CD4-positive, alpha-beta T cell (primary cell): ENCODE results near the gene ATF2. TPM values are rescaled to one million over a fixed set of nuclear protein-coding genes. Genes with fewer than 3 reads are reported as not detected.

ENCODE experiments used
- ATAC-seq: fragments of 200-7000 bp; cut with Tn5 transposase; one replicate; pipeline ENCODE4 v1.10.0; 2022; ENCODE audit warnings: mild to moderate bottlenecking; ENCODE audit not compliant: poor library complexity
- CTCF ChIA-PET: fragments of 350-600 bp; sonication (Branson Sonifier 250); formaldehyde crosslinking; loops from one replicate; lab custom pipeline; 2021; ENCODE audit warnings: antibody characterized with exemption, inconsistent platforms; lab: Charles Lee
- POLR2A ChIA-PET: fragments of 350-600 bp; sonication (Branson Sonifier 250); formaldehyde crosslinking; loops from one replicate; lab custom pipeline; 2021; ENCODE audit warnings: antibody characterized with exemption, inconsistent platforms; lab: Charles Lee
- DNase-seq, 14 experiments: peaks; one replicate each; pipeline ENCODE4 v3.0.0-alpha.2; 2013 to 2020; ENCODE audit warnings: mixed read lengths in 2 of 14
- H3K27ac ChIP-seq, 2 donors: one replicate each; pipeline versions ENCODE4 v1.5.1 to v1.7.0; 2013; ENCODE audit warnings: low read length in 2 of 2, low read depth in 1 of 2, mild to moderate bottlenecking in 1 of 2
- H3K27me3 ChIP-seq, 2 experiments: 1 replicate in 1 of 2; 2 replicates in 1 of 2; pipeline versions ENCODE4 v1.6.1 to v1.7.0; 2013; ENCODE audit warnings: low read length in 2 of 2, control low read depth in 1 of 2, mild to moderate bottlenecking in 1 of 2, moderate library complexity in 1 of 2; ENCODE audit not compliant: insufficient read depth in 2 of 2, control insufficient read depth in 1 of 2
- H3K36me3 ChIP-seq: one replicate; pipeline ENCODE4 v1.6.1; 2013; ENCODE audit warnings: low read length, control low read depth; ENCODE audit not compliant: insufficient read depth
- H3K4me1 ChIP-seq: one replicate; pipeline ENCODE4 v1.6.1; 2013; ENCODE audit warnings: low read length, control low read depth; ENCODE audit not compliant: insufficient read depth
- H3K4me3 ChIP-seq: one replicate; pipeline ENCODE4 v1.5.1; 2013; ENCODE audit warnings: mild to moderate bottlenecking, low read length, moderate library complexity
- H3K9me3 ChIP-seq, 2 experiments: 1 replicate in 1 of 2; 2 replicates in 1 of 2; pipeline versions ENCODE4 v1.6.1 to v1.7.0; 2013; ENCODE audit warnings: low read length in 2 of 2, mild to moderate bottlenecking in 2 of 2, control low read depth in 1 of 2, moderate library complexity in 1 of 2; ENCODE audit not compliant: control insufficient read depth in 1 of 2, insufficient read depth in 1 of 2
- H3K27ac Mint-ChIP-seq: one replicate; pipeline ENCODE4 v1.8.0; 2020; ENCODE audit warnings: mixed read lengths
- H3K27me3 Mint-ChIP-seq: one replicate; pipeline ENCODE4 v1.8.0; 2021; ENCODE audit warnings: mixed read lengths
- H3K36me3 Mint-ChIP-seq: one replicate; pipeline ENCODE4 v1.8.0; 2021; ENCODE audit warnings: low read depth, mixed read lengths
- H3K4me1 Mint-ChIP-seq: one replicate; pipeline ENCODE4 v1.8.0; 2021; ENCODE audit warnings: low read depth, mixed read lengths
- H3K4me3 Mint-ChIP-seq: one replicate; pipeline ENCODE4 v1.8.0; 2020; ENCODE audit warnings: mild to moderate bottlenecking, mixed read lengths
- H3K9me3 Mint-ChIP-seq: one replicate; pipeline ENCODE4 v1.8.0; 2020; ENCODE audit warnings: mixed read lengths
- CTCF ChIP-seq: fragments of 200-600 bp; IDR thresholded peaks from one replicate; pipeline ENCODE4 v1.8.0; 2022; ENCODE audit warnings: antibody characterized with exemption, mild to moderate bottlenecking
- intact Hi-C, 2 experiments: fragments of 100-400 bp; cut with DNase I in 1 of 2; cut with micrococcal nuclease in 1 of 2; formaldehyde crosslinking; loops; one replicate each; pipeline versions ENCODE4 v1.15.1 to v1.9.0; 2023 to 2025; cut with DNase I, micrococcal nuclease
- total RNA-seq, 174 experiments: library from RNA in 2 of 174; stranded (reverse) in 2 of 174; gene quantifications; one replicate each; pipeline ENCODE4 v1.2.3 and lab custom pipeline; 2021 to 2026

ATF2 gene
- total RNA-seq, 2 experiments from 2014 or later: 44.7 to 44.8 TPM

GRCh38 chr2:175080479-175080878, 87.5 kb downstream of the ATF2 start:
- no peaks in the 10 kb centered on the region for H3K4me1 ChIP-seq
- ChIA-PET CTCF (interaction anchor here (0.7 kb wide), 1 partner anchor 31 kb away, joined by 3 read pairs; no protein-coding TSS in a partner anchor), POLR2A (no interaction called here)
- H3K4me1 Mint-ChIP-seq: no peaks in the 10 kb centered on the region
- H3K36me3 Mint-ChIP-seq: peaks cover 91% of the 10 kb centered on the region
- DNase-seq (no peak), ATAC-seq (no peak)
- no peak for TF ChIP-seq CTCF
- H3K27ac ChIP-seq: no peak overlapping the region
- no peak overlapping the region for H3K27ac Mint-ChIP-seq
- no peaks in the 10 kb centered on the region for H3K27me3 Mint-ChIP-seq
- H3K27me3 ChIP-seq: no peaks in the 10 kb centered on the region
- H3K9me3 ChIP-seq: no peaks in the 10 kb centered on the region
- H3K36me3 ChIP-seq: peaks cover 56% of the 10 kb centered on the region
- H3K9me3 Mint-ChIP-seq: no peaks in the 10 kb centered on the region
- intact Hi-C loops: no loop called here
- no peak overlapping the region for H3K4me3 Mint-ChIP-seq
- no peak overlapping the region for H3K4me3 ChIP-seq

- Mint-ChIP-seq H3K4me1 (no peaks in the 10 kb centered on the region), H3K27me3 (no peaks in the 10 kb centered on the region), H3K27ac (no peak overlapping the region), H3K9me3 (no peaks in the 10 kb centered on the region), H3K4me3 (no peak overlapping the region), H3K36me3 (peaks cover 83% of the 10 kb centered on the region)
- ATAC-seq (no peak), DNase-seq (no peak)
- H3K9me3 ChIP-seq: no peaks in the 10 kb centered on the region
- no peak for TF ChIP-seq CTCF
- H3K27me3 ChIP-seq: no peaks in the 10 kb centered on the region
- no peaks in the 10 kb centered on the region for H3K4me1 ChIP-seq
- ChIA-PET POLR2A (no interaction called here), CTCF (interaction anchor here (1.6 kb wide), 1 partner anchor 8 kb away, joined by 4 read pairs; no protein-coding TSS in a partner anchor)
- peaks cover 57% of the 10 kb centered on the region for H3K36me3 ChIP-seq
- intact Hi-C loops: no loop called here
- no peak overlapping the region for H3K4me3 ChIP-seq
- no peak overlapping the region for H3K27ac ChIP-seq
These were observed 91.7 kb downstream of the ATF2 start for GRCh38 chr2:175076272-175076671.

GRCh38 chr2:175074478-175074877, 93.5 kb downstream of the ATF2 start:
- TF ChIP-seq CTCF: no peak
- Mint-ChIP-seq H3K4me3 (no peak overlapping the region), H3K27me3 (no peaks in the 10 kb centered on the region), H3K4me1 (no peaks in the 10 kb centered on the region), H3K36me3 (peaks cover 72% of the 10 kb centered on the region), H3K27ac (no peak overlapping the region), H3K9me3 (no peaks in the 10 kb centered on the region)
- no peak for DNase-seq
- intact Hi-C loops: no loop called here
- Histone ChIP-seq H3K4me1 (no peaks in the 10 kb centered on the region), H3K27me3 (no peaks in the 10 kb centered on the region), H3K27ac (no peak overlapping the region), H3K9me3 (no peaks in the 10 kb centered on the region), H3K4me3 (no peak overlapping the region), H3K36me3 (peaks cover 40% of the 10 kb centered on the region)
- POLR2A ChIA-PET: no interaction called here
- CTCF ChIA-PET: no interaction called here
- ATAC-seq: no peak
